Choroid plexus epithelial cell (primary cell): ENCODE data around the gene DR1.

Experiments
- DNase-seq: peaks from one replicate; pipeline ENCODE4 v3.0.0-alpha.2; 2010; ENCODE audit warnings: low read depth
- H3K4me3 ChIP-seq: 2 replicates; pipeline ENCODE4 v1.5.1; 2011; ENCODE audit warnings: low read depth, mild to moderate bottlenecking, control low read depth, low read length, moderate library complexity
- TF ChIP-seq, protein P1 (sequence below): conservative IDR thresholded peaks from 2 replicates; pipeline ENCODE4 v1.5.1; 2011; ENCODE audit warnings: low read depth, mild to moderate bottlenecking, control low read depth, inconsistent platforms, low read length, moderate library complexity

Gene DR1

DNA sequence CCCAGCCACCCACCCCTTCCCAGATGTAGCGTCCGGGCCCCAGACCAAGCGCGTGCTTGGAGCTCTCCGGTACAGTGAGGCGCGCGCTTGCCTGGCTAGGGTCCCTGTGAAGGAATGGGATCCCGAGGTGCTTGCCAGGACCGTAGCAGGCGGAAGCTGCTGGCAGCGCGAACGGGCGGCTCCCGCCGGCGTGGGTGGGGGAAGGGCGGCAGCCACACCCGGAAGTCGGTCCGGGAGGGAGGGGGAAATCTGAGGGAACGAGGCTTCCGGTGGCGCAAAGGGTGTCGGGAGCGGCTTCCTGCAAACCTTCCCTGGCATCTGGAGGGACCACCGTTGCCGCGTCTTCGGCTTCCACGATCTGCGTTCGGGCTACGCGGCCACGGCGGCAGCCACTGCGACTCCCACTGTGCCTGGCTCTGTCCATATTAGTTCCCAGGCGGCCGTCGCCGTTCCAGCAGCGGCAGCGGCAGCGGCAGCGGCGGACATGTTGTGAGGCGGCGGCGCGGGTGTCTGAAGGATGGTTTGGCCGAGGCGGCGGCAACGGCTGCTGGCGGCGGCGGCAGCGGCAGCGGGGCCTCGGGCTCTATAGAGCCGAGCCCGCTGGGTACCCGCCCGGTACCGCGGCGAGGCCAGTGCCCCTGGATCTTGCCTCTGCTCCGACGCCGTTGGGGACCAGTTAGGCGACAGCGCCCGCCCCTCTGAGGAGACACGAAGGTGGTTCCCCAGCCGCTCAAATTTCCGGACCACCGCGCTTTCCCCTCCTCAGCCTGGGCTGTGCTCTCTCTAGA is at the start of gene DR1:
Gene DR1 (plus strand): TSS at position 275 of the 788 bp plus-strand sequence. CDS start 739 bp downstream, outside the sequence.
- peak within 1 kb of the TSS; percentile 86 for H3K4me3 ChIP-seq
- DNase-seq = peak; percentile 94
- TF ChIP-seq, protein P1, sequence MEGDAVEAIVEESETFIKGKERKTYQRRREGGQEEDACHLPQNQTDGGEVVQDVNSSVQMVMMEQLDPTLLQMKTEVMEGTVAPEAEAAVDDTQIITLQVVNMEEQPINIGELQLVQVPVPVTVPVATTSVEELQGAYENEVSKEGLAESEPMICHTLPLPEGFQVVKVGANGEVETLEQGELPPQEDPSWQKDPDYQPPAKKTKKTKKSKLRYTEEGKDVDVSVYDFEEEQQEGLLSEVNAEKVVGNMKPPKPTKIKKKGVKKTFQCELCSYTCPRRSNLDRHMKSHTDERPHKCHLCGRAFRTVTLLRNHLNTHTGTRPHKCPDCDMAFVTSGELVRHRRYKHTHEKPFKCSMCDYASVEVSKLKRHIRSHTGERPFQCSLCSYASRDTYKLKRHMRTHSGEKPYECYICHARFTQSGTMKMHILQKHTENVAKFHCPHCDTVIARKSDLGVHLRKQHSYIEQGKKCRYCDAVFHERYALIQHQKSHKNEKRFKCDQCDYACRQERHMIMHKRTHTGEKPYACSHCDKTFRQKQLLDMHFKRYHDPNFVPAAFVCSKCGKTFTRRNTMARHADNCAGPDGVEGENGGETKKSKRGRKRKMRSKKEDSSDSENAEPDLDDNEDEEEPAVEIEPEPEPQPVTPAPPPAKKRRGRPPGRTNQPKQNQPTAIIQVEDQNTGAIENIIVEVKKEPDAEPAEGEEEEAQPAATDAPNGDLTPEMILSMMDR = no peak

DNA sequence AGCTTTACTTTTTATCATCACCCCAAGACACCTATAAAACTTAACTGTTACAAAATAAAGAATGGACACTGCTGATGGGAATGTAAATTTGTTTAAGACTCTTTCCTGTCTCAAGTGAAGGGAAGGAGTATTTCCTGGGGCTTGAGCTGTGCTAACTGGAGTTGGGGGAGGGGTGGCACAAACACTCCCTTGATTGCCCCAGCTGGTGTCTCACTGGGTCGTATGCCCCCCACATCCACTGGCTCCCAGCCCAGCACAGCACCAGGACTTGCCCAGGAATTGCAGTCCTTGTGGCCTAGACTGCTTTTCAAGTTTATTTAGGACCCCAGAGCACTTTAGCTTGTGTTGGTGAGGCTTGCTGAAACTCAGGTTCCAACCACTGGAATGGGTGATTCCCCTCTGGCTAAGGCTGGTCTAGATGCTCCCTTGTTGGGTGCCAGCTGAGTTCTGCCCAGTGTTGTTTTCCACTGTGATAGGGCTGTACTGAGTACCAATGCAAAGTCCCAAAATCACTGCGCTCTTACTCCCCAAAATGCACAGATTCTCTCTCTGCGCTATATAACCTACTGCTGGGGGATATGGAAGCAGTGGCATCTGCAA is 49.1 kb upstream of the DR1 start:
- no peak overlapping the region for H3K4me3 ChIP-seq
- TF ChIP-seq, protein P1 = no peak
- DNase-seq = no peak

DNA sequence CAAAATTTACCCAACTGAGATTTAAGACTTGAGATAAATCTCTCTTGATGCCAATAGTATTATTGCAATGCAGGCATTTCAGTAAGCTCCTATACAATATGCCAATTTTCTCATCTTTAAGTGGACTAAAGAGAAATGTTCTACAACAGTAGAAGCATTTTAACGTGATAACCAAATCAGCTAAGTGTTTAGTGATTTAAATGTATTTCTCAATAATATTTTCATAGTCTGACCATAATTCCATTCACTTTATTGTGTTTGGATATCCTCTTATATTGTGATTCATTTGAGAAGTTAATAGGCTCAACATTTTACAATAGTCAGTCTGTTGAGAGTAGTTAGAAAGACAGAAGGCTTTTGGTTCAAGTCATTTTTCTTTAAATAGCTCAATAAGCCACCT is 44.6 kb upstream of the DR1 start:
- DNase-seq = no peak
- H3K4me3 ChIP-seq = no peak overlapping the region
- TF ChIP-seq, protein P1 = no peak

DNA sequence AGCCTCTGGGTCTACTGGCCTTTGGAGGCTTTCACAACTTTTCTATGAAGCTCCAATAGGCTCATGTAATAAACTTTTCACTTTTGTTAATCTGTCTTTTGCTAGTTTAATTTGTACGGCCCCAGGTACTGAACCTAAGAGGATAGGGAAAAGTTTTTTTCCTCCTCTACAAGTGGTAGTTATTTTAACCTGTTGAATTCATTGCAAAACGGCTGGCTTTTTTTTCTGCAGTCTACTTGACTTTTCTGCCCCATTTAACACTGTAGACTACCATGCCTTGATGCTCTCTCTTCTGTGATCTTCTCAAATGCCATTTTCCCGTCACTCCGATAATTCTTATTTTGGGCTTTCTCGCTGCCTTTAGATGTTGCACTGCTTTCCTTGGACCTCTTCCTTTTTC is 43.6 kb upstream of the DR1 start:
- no peak for DNase-seq
- TF ChIP-seq, protein P1 = no peak
- H3K4me3 ChIP-seq = no peak overlapping the region

DNA sequence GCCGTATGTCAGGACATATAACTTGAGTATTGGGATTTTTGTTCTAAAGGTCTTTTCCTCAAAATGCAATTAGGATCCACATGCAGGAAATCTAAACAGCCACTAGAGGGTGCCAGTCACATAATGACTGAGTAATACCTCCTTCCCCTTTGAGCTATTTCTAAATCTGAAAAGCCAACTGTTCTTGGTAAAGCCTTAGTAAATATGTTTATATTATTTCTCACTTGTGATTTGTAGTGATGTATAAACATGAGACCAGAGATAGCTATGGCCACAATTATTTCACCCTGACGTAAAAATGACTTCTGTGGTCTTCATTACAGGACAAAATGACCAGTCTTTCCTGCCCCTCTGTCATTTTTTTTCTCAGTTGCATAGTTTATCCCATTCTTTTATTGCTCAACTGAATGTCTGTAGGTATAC is 41.0 kb upstream of the DR1 start:
- DNase-seq = peak; percentile 87
- H3K4me3 ChIP-seq = no peak overlapping the region
- TF ChIP-seq, protein P1 = peak; percentile 79

DNA sequence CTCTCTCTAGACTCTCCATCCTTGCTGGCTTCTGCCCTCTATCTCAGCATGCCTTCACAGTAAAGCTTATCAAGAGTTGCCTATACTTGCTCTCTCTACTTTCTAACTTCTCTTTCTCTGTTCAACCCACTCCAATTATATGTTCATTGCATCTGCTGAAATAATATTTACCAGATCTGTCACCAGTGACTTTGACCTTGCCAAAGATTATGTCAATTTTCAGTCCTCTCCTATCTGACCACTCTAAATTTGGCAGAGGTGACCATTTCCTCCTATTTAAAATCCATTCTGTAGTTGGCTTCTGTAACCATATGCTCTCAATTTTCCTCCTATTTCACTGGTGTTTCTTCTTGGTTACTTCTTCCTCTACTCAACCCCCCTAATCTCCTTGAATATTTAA is 38.8 kb upstream of the DR1 start:
- TF ChIP-seq, protein P1 = no peak
- DNase-seq = no peak
- H3K4me3 ChIP-seq = no peak overlapping the region
